ENCODE results near the gene NKAIN2.

The NKAIN2 gene

GRCh38 chr6:124420116-124420840 is 616.6 kb downstream of the NKAIN2 start:
- DNase-seq (ENCODE audit: low read depth): no peak
- no peak overlapping the region for H3K4me3 ChIP-seq (ENCODE audit: low read depth, low read length)
- TF ChIP-seq POLR2A (IDR thresholded peaks at IDR 0.05; ENCODE audit: extremely low read depth, insufficient read length) (no peak), MYC (IDR thresholded peaks at IDR 0.05; ENCODE audit: low read depth, low read length) (no peak), CTCF (IDR thresholded peaks at IDR 0.05; ENCODE audit: low read depth, low read length) (no peak)

- TF ChIP-seq MAX (IDR thresholded peaks at IDR 0.05; ENCODE audit: low read depth, low read length): no peak
- TF ChIP-seq POLR2A (IDR thresholded peaks at IDR 0.05; ENCODE audit: extremely low read depth, insufficient read length): no peak
- no peak for TF ChIP-seq CTCF (IDR thresholded peaks at IDR 0.05; ENCODE audit: low read depth, low read length)
- TF ChIP-seq MYC (IDR thresholded peaks at IDR 0.05; ENCODE audit: low read depth, low read length): no peak
- H3K4me3 ChIP-seq (ENCODE audit: low read depth, low read length): no peak overlapping the region
- no peak for DNase-seq (ENCODE audit: low read depth)
These were observed 620.0 kb downstream of the NKAIN2 start for GRCh38 chr6:124423621-124424020.

- H3K4me3 ChIP-seq (ENCODE audit: low read depth, low read length): no peak overlapping the region
- TF ChIP-seq MYC (IDR thresholded peaks at IDR 0.05; ENCODE audit: low read depth, low read length): no peak
- TF ChIP-seq MAX (IDR thresholded peaks at IDR 0.05; ENCODE audit: low read depth, low read length): no peak
- no peak for TF ChIP-seq POLR2A (IDR thresholded peaks at IDR 0.05; ENCODE audit: extremely low read depth, insufficient read length)
- TF ChIP-seq CTCF (IDR thresholded peaks at IDR 0.05; ENCODE audit: low read depth, low read length): no peak
- DNase-seq (ENCODE audit: low read depth): no peak
These were observed 627.2 kb downstream of the NKAIN2 start for GRCh38 chr6:124430740-124431318.

GRCh38 chr6:124432620-124433019 is 629.0 kb downstream of the NKAIN2 start:
- DNase-seq (ENCODE audit: low read depth): peak; percentile 4
- H3K4me3 ChIP-seq (ENCODE audit: low read depth, low read length): no peak overlapping the region
- TF ChIP-seq MAX (IDR thresholded peaks at IDR 0.05; ENCODE audit: low read depth, low read length): no peak
- TF ChIP-seq CTCF (IDR thresholded peaks at IDR 0.05; ENCODE audit: low read depth, low read length): no peak
- TF ChIP-seq POLR2A (IDR thresholded peaks at IDR 0.05; ENCODE audit: extremely low read depth, insufficient read length): no peak
- TF ChIP-seq MYC (IDR thresholded peaks at IDR 0.05; ENCODE audit: low read depth, low read length): no peak

GRCh38 chr6:124433387-124434160 is 629.9 kb downstream of the NKAIN2 start:
- DNase-seq (ENCODE audit: low read depth): no peak
- H3K4me3 ChIP-seq (ENCODE audit: low read depth, low read length): no peak overlapping the region
- TF ChIP-seq CTCF (IDR thresholded peaks at IDR 0.05; ENCODE audit: low read depth, low read length) (no peak), MYC (IDR thresholded peaks at IDR 0.05; ENCODE audit: low read depth, low read length) (no peak), POLR2A (IDR thresholded peaks at IDR 0.05; ENCODE audit: extremely low read depth, insufficient read length) (no peak), MAX (IDR thresholded peaks at IDR 0.05; ENCODE audit: low read depth, low read length) (no peak)
